CD4-positive, alpha-beta T cell treated with Interleukin-10 for 1 hour (primary cell): ENCODE data around the gene PRAMEF7.
"Not testable (repeated sequence)": the region's sequence is repeated elsewhere in the genome, so short reads cannot be mapped to it uniquely, and the experiment has no call there.

Source experiments
- DNase-seq: peaks from one replicate; pipeline ENCODE4 v3.0.0-alpha.2; 2020

The PRAMEF7 gene

GRCh38 chr1:12916310-12916709 lies at the start of gene PRAMEF7:
TSS of gene PRAMEF7 (plus strand) at chr1:12916610. CDS start at chr1:12917693, 1,083 bp downstream.
- not testable (repeated sequence) for DNase-seq

DNA sequence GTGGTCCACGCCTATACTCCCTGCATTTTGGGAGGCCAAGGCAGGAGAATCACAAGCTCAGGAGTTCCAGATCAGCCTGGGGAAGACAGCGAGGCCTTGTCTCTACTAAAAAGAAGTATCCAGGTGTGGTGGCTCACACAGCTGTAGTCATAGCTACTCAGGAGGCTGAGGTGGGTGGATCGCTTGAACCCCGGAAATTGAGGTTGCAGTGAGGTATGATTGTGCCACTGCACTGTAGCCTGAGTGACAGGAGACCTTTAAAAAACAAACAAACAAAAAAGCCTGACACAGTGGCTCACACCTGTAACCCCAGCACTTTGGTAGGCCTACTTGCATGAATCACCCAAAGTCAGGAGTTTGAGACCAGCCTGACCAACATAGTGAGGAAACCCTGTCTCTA lies 38.0 kb upstream of the PRAMEF7 start:
- DNase-seq = not testable (repeated sequence)

DNA sequence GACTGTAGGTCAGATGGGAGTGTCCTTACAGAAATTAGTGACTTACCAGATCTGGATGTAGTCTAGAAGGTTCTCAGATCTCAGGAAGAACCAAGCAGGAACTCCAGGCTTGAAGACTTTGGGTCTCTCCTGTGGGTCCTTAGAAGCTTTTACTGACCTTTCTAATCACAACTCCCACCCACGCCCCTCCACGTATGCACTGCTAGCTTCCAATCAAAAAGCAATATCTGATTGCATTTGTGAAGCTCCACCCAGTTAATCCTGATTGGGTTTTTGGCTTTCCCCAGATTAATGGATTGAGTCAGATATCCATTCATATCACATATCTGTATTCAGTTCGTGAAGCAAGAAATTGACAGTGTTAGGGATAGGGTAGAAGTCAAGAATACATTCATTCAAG lies 30.3 kb upstream of the PRAMEF7 start, which contains the start of gene PRAMEF4:
Gene PRAMEF4 (minus strand): TSS at position 101 of the 400 bp plus-strand sequence. CDS start 2,807 bp downstream, outside the sequence.
- not testable (repeated sequence) for DNase-seq

DNA sequence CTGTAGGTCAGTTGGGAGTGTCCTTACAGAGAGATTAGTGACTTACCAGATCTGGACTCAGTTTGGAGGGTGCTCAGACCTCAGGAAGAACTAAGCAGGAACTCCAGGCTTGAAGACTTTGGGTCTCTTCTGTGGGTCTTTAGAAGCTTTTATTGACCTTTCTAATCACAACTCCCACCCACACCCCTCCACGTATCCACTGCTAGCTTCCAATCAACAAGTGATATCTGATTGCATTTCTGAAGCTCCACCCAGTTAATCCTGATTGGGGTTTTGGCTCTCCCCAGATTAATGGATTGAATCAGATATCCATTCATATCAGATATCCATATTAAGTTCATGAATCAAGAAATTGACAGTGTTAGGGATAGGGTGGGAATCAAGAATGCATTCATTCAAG lies 18.2 kb upstream of the PRAMEF7 start, which contains the start of gene PRAMEF10:
Gene PRAMEF10 (minus strand): TSS at position 101 of the 400 bp plus-strand sequence. CDS start 2,423 bp downstream, outside the sequence.
- not testable (repeated sequence) for DNase-seq

- not testable (repeated sequence) for DNase-seq
Observed at GRCh38 chr1:12899186-12899585, 17.2 kb upstream of the PRAMEF7 start.

GRCh38 chr1:12903793-12904572 lies 12.4 kb upstream of the PRAMEF7 start:
- not testable (repeated sequence) for DNase-seq

GRCh38 chr1:12921749-12922148 lies 5.3 kb downstream of the PRAMEF7 start:
- not testable (repeated sequence) for DNase-seq

GRCh38 chr1:12924368-12924767 lies 8.0 kb downstream of the PRAMEF7 start:
- DNase-seq = not testable (repeated sequence)

DNA sequence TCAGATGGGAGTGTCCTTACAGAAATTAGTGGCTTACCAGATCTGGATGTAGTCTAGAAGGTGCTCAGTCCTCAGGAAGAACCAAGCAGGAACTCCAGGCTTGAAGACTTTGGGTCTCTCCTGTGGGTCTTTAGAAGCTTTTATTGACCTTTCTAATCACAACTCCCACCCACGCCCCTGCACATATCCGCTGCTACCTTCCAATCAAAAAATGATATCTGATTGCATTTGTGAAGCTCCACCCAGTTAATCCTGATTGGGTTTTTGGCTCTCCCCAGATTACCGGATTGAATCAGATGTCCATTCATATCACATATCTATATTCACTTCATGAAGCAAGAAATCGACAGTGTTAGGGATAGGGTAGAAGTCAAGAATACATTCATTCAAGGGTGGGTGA lies 31.1 kb downstream of the PRAMEF7 start, which contains the start of gene PRAMEF6:
Gene PRAMEF6 (minus strand): TSS at position 101 of the 400 bp plus-strand sequence. CDS start 5,062 bp downstream, outside the sequence.
- not testable (repeated sequence) for DNase-seq
